AG20443 (cell line): ENCODE measurements around the gene PHF13.

ENCODE experiments used
- DNase-seq: peaks from one replicate; pipeline ENCODE4 v3.0.0; 2012; ENCODE audit warnings: low spot score, mixed read lengths

The PHF13 gene

GRCh38 chr1:6613361-6614018 is at the start of gene PHF13:
Gene PHF13 (plus strand): TSS chr1:6613731. CDS start chr1:6614067, 336 bp downstream.
- peak; percentile 98 for DNase-seq

GRCh38 chr1:6569033-6569432 is 44.5 kb upstream of the PHF13 start:
- no peak for DNase-seq

GRCh38 chr1:6570100-6570499 is 43.4 kb upstream of the PHF13 start:
- no peak for DNase-seq

GRCh38 chr1:6570987-6571386 is 42.5 kb upstream of the PHF13 start:
- DNase-seq: no peak

- DNase-seq: no peak
Observed at GRCh38 chr1:6572653-6573383, 40.7 kb upstream of the PHF13 start.

GRCh38 chr1:6574025-6574620 is 39.4 kb upstream of the PHF13 start:
- no peak for DNase-seq

GRCh38 chr1:6574818-6575217 is 38.7 kb upstream of the PHF13 start:
- DNase-seq: no peak

GRCh38 chr1:6577831-6578525 is 35.6 kb upstream of the PHF13 start:
- DNase-seq: no peak

GRCh38 chr1:6578624-6579373 is 34.7 kb upstream of the PHF13 start:
- no peak for DNase-seq

GRCh38 chr1:6579374-6580118 is 34.0 kb upstream of the PHF13 start, which contains the start of gene ZBTB48:
Gene ZBTB48 (plus strand): TSS chr1:6579994. CDS start chr1:6580610, 616 bp downstream.
- peak; percentile 100 for DNase-seq

- DNase-seq: no peak
Observed at GRCh38 chr1:6580119-6580592, 33.4 kb upstream of the PHF13 start.

GRCh38 chr1:6580593-6581409 is 32.7 kb upstream of the PHF13 start:
- no peak for DNase-seq

GRCh38 chr1:6581561-6582305 is 31.8 kb upstream of the PHF13 start:
- DNase-seq: no peak

GRCh38 chr1:6582370-6582769 is 31.2 kb upstream of the PHF13 start:
- no peak for DNase-seq

GRCh38 chr1:6584126-6585080 is 29.1 kb upstream of the PHF13 start:
- no peak for DNase-seq

- DNase-seq: no peak
Observed at GRCh38 chr1:6585081-6585722, 28.3 kb upstream of the PHF13 start.

GRCh38 chr1:6585841-6586240 is 27.7 kb upstream of the PHF13 start:
- no peak for DNase-seq

- no peak for DNase-seq
Observed at GRCh38 chr1:6586404-6586816, 27.1 kb upstream of the PHF13 start.
